Cardiac muscle cell (in vitro differentiated cells and primary cell): ENCODE measurements around the gene THBD. TPM values are rescaled to one million over a fixed set of nuclear protein-coding genes. Genes with fewer than 3 reads are reported as not detected.

ENCODE experiments used
- DNase-seq, 2 donors: peaks; one replicate each; pipeline versions ENCODE4 v3.0.0 to v3.0.0-alpha.2; 2010 to 2017; ENCODE audit warnings: low read depth in 1 of 2, low spot score in 1 of 2
- H3K27ac ChIP-seq: fragments of 200-600 bp; sonication (generic); 2 replicates; pipeline ENCODE4 v1.5.1; 2016
- H3K27me3 ChIP-seq: fragments of 200-600 bp; sonication (generic); 2 replicates; pipeline ENCODE4 v1.6.0; 2016; ENCODE audit warnings: control low read depth
- H3K36me3 ChIP-seq: fragments of 200-600 bp; sonication (generic); 2 replicates; pipeline ENCODE4 v1.5.1; 2016; ENCODE audit warnings: control low read depth
- H3K4me1 ChIP-seq: fragments of 200-600 bp; sonication (generic); 2 replicates; pipeline ENCODE4 v1.8.1; 2017; ENCODE audit warnings: low read depth, mild to moderate bottlenecking, mixed run types
- H3K4me3 ChIP-seq: fragments of 200-600 bp; sonication (generic); 2 replicates; pipeline ENCODE4 v1.5.1; 2016; ENCODE audit warnings: mild to moderate bottlenecking
- H3K9me3 ChIP-seq: fragments of 200-600 bp; sonication (generic); 2 replicates; pipeline ENCODE4 v1.5.1; 2017; ENCODE audit warnings: low read depth, mild to moderate bottlenecking, control low read depth
- polyA plus RNA-seq: library from polyadenylated mRNA; unstranded; fragments of >200 nt; fragmentation: Nextera tagmentation; extraction: Ambion mirVana; gene quantifications from 2 replicates; pipeline ENCODE4 v1.2.1, GENCODE V29; 2016
- total RNA-seq: library from RNA; depleted of rRNA; stranded (reverse); fragments of >200 nt; gene quantifications from 2 replicates; pipeline ENCODE4 v1.2.3, GENCODE V29; 2016
- TF ChIP-seq, protein P1 (sequence below): IDR thresholded peaks from 2 replicates; pipeline ENCODE4 v1.5.1; 2012; ENCODE audit warnings: low read depth, mild to moderate bottlenecking, low read length

THBD gene
- total and polyA plus RNA-seq, 2 experiments from 2014 or later: 0.04 to 0.54 TPM

DNA sequence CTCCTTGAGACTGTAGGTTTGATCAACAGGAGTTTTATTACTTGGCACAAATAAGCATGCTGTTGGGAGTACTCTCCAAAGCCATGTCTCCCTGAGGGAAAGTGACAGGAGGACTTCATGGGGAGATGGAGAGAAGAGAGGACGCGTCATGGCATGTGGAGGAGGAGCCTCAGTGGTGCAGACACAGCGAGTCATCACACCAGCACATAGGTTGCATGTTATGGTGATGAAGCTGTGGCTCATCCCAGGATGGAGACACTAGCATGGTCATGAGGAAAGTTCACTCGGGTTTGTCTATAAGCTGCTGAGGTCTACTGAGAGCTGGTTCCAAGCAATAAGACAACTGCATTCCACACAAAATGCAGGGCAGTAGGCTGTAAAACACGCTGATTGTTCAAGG, 27.5 kb downstream of the THBD start:
- Histone ChIP-seq H3K27me3 (no peaks in the 10 kb centered on the region), H3K9me3 (no peaks in the 10 kb centered on the region), H3K27ac (no peak overlapping the region), H3K36me3 (no peaks in the 10 kb centered on the region), H3K4me1 (peaks cover 15% of the 10 kb centered on the region), H3K4me3 (no peak overlapping the region)
- no peak for DNase-seq
- TF ChIP-seq, protein P1, sequence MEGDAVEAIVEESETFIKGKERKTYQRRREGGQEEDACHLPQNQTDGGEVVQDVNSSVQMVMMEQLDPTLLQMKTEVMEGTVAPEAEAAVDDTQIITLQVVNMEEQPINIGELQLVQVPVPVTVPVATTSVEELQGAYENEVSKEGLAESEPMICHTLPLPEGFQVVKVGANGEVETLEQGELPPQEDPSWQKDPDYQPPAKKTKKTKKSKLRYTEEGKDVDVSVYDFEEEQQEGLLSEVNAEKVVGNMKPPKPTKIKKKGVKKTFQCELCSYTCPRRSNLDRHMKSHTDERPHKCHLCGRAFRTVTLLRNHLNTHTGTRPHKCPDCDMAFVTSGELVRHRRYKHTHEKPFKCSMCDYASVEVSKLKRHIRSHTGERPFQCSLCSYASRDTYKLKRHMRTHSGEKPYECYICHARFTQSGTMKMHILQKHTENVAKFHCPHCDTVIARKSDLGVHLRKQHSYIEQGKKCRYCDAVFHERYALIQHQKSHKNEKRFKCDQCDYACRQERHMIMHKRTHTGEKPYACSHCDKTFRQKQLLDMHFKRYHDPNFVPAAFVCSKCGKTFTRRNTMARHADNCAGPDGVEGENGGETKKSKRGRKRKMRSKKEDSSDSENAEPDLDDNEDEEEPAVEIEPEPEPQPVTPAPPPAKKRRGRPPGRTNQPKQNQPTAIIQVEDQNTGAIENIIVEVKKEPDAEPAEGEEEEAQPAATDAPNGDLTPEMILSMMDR: no peak

DNA sequence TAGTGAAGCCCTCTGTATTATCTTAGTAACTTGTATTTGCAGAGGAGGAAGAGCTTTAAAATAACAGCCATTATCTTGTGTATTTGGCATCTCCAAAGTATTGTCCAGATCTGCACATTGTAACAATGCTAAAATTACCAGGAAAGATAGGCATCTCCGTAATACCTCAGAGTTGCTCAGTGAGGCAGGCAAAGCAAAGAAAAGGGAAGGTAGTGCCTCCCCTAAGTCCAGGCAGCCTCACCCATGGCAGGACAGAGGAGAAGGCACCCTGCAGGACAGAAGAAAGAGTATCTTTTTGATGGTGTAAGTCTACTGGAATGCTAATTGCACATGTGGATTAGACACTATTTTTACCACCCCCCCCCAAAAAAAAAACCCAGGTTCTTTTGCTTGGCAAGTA, 27.9 kb downstream of the THBD start:
- Histone ChIP-seq H3K27me3 (no peaks in the 10 kb centered on the region), H3K9me3 (no peaks in the 10 kb centered on the region), H3K36me3 (no peaks in the 10 kb centered on the region), H3K4me3 (no peak overlapping the region), H3K27ac (no peak overlapping the region), H3K4me1 (peaks cover 15% of the 10 kb centered on the region)
- no peak for DNase-seq
- TF ChIP-seq, protein P1: no peak

DNA sequence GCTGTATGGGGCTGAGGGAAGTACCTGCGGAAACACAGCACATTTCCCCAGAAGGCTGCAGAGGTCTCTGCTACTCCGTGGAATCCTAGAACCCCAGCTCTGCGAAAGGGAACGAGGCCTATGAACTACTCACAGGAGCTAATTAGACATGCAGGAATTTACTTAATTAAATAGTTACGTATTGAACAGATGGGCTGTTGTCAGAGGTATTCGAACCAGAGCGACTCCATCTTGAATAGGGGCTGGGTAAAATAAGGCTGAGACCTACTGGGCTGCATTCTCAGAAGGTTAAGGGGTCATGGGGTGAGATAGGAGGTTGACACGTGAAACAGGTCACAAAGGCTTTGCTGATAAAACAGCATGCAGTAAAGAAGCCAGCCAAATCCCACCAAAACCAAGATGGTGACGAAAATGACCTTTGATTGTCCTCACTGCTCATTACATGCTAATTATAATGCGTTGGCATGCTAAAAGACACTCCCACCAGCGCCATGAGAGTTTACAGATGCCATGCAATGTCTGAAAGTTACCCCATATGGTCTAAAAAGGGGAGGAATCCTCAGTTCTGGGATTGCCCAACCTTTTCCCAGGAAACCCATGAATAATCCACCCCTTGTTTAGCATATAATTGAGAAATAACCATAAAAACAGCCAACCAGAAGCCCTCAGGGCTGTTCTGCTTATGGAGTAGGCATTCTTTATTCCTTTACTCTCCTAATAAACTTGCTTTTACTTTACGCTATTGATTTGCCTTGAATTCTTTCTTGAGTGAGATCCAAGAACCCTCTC, 29.0 kb downstream of the THBD start:
- DNase-seq: no peak
- Histone ChIP-seq H3K27me3 (no peaks in the 10 kb centered on the region), H3K27ac (no peak overlapping the region), H3K4me3 (no peak overlapping the region), H3K9me3 (no peaks in the 10 kb centered on the region), H3K4me1 (peaks cover 15% of the 10 kb centered on the region), H3K36me3 (no peaks in the 10 kb centered on the region)
- TF ChIP-seq, protein P1: no peak

DNA sequence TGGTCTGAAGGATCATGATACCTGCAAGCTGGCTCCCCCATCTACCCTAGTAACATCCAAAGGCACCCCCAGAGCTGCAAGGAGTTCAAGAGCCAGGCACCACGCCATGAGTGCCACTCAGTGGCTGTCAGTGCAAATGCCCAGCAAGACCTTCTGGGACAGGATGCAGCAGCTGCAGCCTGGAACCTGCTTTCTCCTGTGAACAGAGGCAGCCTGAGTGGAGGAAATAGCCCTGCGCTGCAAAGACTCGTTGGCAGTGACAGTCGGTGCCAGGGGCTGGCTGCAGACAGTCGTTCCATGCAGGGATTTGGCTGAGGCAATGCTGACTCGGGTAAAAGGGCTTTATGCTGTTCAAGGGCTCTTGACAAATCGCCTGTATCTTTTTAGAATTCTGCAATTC, 30.1 kb downstream of the THBD start:
- H3K27me3 ChIP-seq: no peaks in the 10 kb centered on the region
- no peaks in the 10 kb centered on the region for H3K9me3 ChIP-seq
- peaks cover 6% of the 10 kb centered on the region for H3K4me1 ChIP-seq
- TF ChIP-seq, protein P1: no peak
- H3K27ac ChIP-seq: no peak overlapping the region
- H3K4me3 ChIP-seq: no peak overlapping the region
- DNase-seq: no peak
- no peaks in the 10 kb centered on the region for H3K36me3 ChIP-seq

DNA sequence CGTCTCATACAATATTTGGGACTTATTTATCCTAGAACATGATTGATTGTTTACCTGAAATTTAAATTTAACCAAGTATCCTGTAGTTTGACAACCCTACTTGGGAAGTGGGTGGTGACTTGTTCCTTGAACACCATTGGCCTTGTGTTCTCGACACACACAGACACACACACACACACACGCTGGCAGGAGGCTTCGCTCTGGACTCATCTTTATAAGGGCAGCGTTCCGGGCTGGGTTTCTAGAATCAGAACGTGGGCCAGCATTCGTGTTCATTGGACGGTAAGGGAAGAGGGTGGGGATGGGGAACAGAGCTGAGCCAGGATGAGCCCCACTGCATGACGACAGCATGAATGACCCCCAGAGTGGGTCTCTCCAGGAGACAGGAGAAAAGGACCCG, 30.5 kb downstream of the THBD start:
- no peak for DNase-seq
- Histone ChIP-seq H3K27ac (no peak overlapping the region), H3K27me3 (no peaks in the 10 kb centered on the region), H3K4me1 (peaks cover 4% of the 10 kb centered on the region), H3K4me3 (no peak overlapping the region), H3K9me3 (no peaks in the 10 kb centered on the region), H3K36me3 (no peaks in the 10 kb centered on the region)
- TF ChIP-seq, protein P1: no peak
